ENCODE data around the gene HSF4.

Gene HSF4

DNA sequence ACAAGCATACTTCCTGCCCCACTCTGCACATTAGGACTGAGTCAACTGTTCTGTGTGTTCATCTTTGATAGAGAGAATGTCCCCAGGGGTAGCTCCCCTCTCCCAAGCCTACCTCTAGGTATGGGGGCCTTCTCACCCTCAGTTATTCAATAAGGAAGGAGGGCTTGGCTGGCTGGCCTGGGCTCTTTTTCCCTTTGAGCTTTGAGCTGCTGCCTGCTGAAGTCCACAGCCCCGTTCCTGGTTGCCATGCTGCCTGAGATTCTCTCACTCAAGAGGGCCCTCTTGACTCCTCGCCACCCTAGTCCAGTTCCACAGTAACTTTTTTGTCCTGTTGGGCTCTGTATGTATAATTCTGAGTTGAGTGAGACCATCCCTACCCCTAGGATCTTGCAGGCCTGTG is 18.8 kb upstream of the HSF4 start:
- no peaks in the 10 kb centered on the region for H3K27me3 ChIP-seq (ENCODE audit: control insufficient read depth, insufficient read depth, low read length)
- H3K79me2 ChIP-seq = no peaks in the 10 kb centered on the region
- TF ChIP-seq, protein P1, sequence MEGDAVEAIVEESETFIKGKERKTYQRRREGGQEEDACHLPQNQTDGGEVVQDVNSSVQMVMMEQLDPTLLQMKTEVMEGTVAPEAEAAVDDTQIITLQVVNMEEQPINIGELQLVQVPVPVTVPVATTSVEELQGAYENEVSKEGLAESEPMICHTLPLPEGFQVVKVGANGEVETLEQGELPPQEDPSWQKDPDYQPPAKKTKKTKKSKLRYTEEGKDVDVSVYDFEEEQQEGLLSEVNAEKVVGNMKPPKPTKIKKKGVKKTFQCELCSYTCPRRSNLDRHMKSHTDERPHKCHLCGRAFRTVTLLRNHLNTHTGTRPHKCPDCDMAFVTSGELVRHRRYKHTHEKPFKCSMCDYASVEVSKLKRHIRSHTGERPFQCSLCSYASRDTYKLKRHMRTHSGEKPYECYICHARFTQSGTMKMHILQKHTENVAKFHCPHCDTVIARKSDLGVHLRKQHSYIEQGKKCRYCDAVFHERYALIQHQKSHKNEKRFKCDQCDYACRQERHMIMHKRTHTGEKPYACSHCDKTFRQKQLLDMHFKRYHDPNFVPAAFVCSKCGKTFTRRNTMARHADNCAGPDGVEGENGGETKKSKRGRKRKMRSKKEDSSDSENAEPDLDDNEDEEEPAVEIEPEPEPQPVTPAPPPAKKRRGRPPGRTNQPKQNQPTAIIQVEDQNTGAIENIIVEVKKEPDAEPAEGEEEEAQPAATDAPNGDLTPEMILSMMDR (IDR thresholded peaks at IDR 0.05) = no peak
- H3K4me2 ChIP-seq (ENCODE audit: low read length) = no peak overlapping the region
- no peak overlapping the region for H3K4me3 ChIP-seq (ENCODE audit: low read depth, low read length)
- H3K27ac ChIP-seq = no peak overlapping the region
- H3K4me1 ChIP-seq = no peaks in the 10 kb centered on the region
- H3K9me3 ChIP-seq (ENCODE audit: control insufficient read depth, low read length) = no peaks in the 10 kb centered on the region
- no peak overlapping the region for H2AFZ ChIP-seq
- H3K9ac ChIP-seq = no peak overlapping the region
- H3K36me3 ChIP-seq (ENCODE audit: control insufficient read depth, insufficient read depth, low read length) = no peaks in the 10 kb centered on the region

DNA sequence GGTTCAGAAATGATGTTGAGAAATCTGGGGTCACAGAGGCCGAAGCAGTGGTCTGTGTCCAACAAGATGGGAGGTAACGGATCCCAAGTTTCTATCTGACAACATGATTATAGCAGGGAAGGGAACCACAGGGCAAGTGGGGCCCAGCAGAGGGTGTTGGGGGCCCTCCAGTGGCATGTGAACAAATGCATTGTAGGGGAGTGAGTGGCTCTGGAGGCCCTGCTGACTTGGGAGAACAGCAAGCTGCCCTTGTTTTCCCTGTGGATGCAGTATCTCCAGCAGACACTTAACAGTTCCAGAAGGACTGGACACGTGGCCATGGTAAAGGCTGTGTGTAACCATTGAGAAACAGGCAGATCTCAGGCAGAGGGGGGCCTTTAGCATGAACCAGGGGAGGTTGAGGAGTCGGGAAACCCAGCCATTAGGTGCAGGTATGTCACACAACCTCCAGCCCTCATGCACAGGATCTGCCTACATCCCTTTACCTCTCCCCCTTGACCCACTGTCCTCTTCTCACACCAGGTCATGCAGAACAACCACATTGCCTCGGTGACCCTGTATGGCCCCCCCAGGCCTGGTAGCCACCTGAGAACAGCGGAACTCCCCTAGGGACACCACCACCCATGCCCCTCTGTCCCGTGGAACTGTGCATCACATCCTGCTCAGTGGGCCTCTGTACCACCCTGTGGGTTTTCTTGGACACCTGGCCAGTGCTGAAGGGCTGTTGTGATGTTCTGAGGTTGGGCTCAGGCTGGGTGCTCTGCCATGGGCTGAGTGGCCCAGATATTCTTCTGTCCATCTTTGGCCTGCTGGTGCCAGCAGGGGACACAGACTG is 17.8 kb upstream of the HSF4 start:
- Histone ChIP-seq H3K36me3 (ENCODE audit: control insufficient read depth, insufficient read depth, low read length) (no peaks in the 10 kb centered on the region), H3K27ac (no peak overlapping the region), H3K9ac (no peak overlapping the region), H3K79me2 (no peaks in the 10 kb centered on the region), H3K4me3 (ENCODE audit: low read depth, low read length) (no peak overlapping the region), H3K9me3 (ENCODE audit: control insufficient read depth, low read length) (no peaks in the 10 kb centered on the region), H3K4me2 (ENCODE audit: low read length) (no peak overlapping the region), H2AFZ (no peak overlapping the region), H3K27me3 (ENCODE audit: control insufficient read depth, insufficient read depth, low read length) (no peaks in the 10 kb centered on the region), H3K4me1 (peaks cover 6% of the 10 kb centered on the region)
- TF ChIP-seq, protein P1 (IDR thresholded peaks at IDR 0.05) = no peak

DNA sequence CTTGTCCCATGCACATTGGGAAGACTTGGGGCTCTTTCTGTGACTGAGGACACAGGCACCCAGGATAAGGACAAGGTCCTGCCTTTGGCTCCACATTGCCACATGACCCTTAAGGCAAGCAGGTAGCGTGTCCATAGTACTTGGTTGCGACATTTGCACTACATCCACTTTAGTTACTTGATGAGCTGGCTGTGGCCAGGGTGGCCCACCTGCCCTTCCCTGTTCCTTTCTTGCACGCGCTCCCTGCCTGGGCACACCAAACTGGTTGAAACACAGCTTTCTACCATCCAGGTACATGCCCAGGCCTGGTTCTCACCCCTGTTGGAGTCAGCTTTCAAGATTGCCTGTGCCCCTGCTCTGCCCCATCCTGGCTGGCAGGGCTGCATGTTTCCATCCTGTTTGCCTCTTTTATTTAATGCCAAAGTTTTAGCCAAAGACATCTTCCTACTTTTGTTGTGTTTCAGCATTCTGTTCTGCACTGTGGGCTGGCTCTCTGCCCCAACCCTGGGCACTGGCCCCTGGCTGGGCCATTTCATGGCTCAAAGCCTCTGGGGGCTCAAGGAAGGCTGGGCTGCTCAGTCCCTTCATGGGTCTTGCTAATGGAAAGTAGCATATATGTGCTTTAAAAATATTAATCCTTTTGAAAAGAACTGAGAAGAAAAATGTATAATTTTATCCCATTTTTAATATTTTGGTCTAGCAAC is 17.0 kb upstream of the HSF4 start:
- no peak overlapping the region for H3K9ac ChIP-seq
- H3K4me3 ChIP-seq (ENCODE audit: low read depth, low read length) = no peak overlapping the region
- no peaks in the 10 kb centered on the region for H3K9me3 ChIP-seq (ENCODE audit: control insufficient read depth, low read length)
- TF ChIP-seq, protein P1 (IDR thresholded peaks at IDR 0.05) = no peak
- H2AFZ ChIP-seq = no peak overlapping the region
- H3K27me3 ChIP-seq (ENCODE audit: control insufficient read depth, insufficient read depth, low read length) = no peaks in the 10 kb centered on the region
- no peak overlapping the region for H3K27ac ChIP-seq
- H3K79me2 ChIP-seq = no peaks in the 10 kb centered on the region
- no peaks in the 10 kb centered on the region for H3K36me3 ChIP-seq (ENCODE audit: control insufficient read depth, insufficient read depth, low read length)
- peaks cover 6% of the 10 kb centered on the region for H3K4me1 ChIP-seq
- no peak overlapping the region for H3K4me2 ChIP-seq (ENCODE audit: low read length)

DNA sequence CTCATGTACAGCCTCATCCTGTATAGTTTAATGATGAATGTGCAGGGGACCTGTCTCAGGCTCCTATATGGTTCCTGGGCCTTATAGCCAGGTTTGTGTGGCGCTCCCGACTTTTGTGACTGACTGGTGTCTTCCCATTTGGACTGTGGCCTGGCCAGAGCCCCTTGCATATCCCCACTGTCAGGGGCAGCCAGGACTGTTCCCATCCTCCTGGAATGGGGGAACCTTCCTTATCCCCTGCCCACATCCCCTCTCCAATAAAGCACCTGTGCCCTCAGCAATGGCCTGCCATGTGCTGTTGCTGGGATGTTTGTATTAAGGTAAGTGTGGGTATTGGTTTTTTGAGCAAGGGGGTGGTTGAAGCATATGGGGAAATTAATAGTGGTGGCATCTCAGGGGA is 16.3 kb upstream of the HSF4 start:
- no peak overlapping the region for H3K27ac ChIP-seq
- no peaks in the 10 kb centered on the region for H3K27me3 ChIP-seq (ENCODE audit: control insufficient read depth, insufficient read depth, low read length)
- peaks cover 6% of the 10 kb centered on the region for H3K4me1 ChIP-seq
- H2AFZ ChIP-seq = no peak overlapping the region
- H3K9ac ChIP-seq = no peak overlapping the region
- no peaks in the 10 kb centered on the region for H3K36me3 ChIP-seq (ENCODE audit: control insufficient read depth, insufficient read depth, low read length)
- H3K79me2 ChIP-seq = no peaks in the 10 kb centered on the region
- H3K9me3 ChIP-seq (ENCODE audit: control insufficient read depth, low read length) = no peaks in the 10 kb centered on the region
- H3K4me3 ChIP-seq (ENCODE audit: low read depth, low read length) = no peak overlapping the region
- no peak overlapping the region for H3K4me2 ChIP-seq (ENCODE audit: low read length)
- TF ChIP-seq, protein P1 (IDR thresholded peaks at IDR 0.05) = no peak

Data from parathyroid adenoma (tissue), 2 donors.